Measurements from ENCODE around the gene CASZ1. TPM values are rescaled to one million over a fixed set of nuclear protein-coding genes. Genes with fewer than 3 reads are reported as not detected.

CASZ1 gene
- total and polyA plus RNA-seq, 2 donors (not counting 3 experiments of a cell fraction or from before 2014, with no cell fraction given), result 1.5 to 5.2 TPM

GRCh38 chr1:10713614-10714013, 82.8 kb downstream of the CASZ1 start:
- no peak overlapping the region for H3K4me2 ChIP-seq (ENCODE audit: insufficient read depth, low read length)
- no peak overlapping the region for H3K9ac ChIP-seq (replicated peaks; ENCODE audit: extremely low read depth, insufficient read depth, low read length)
- no peak overlapping the region for H3K4me3 ChIP-seq (replicated peaks in 1 of 3; ENCODE audit: insufficient read depth in 1 of 3, low read depth in 1 of 3, low read length in 3 of 3)
- H4K20me1 ChIP-seq (replicated peaks; ENCODE audit: control insufficient read depth, extremely low read depth, insufficient read depth, low read length), result no peaks in the 10 kb centered on the region
- no peak for FAIRE-seq
- CTCF ChIA-PET, result no interaction called here
- no TSS peak for BruUV-seq (replicated peaks)
- no peak overlapping the region for H2AFZ ChIP-seq (ENCODE audit: low read depth, low read length)
- no peaks in the 10 kb centered on the region for H3K9me3 ChIP-seq (replicated peaks; ENCODE audit: control insufficient read depth, insufficient read depth, low read length)
- H3K9me1 ChIP-seq (replicated peaks; ENCODE audit: control insufficient read depth, extremely low read depth, insufficient read depth, low read length), result no peaks in the 10 kb centered on the region
- H3K4me1 ChIP-seq (ENCODE audit: control insufficient read depth, extremely low read depth, insufficient read depth, low read length), result no peaks in the 10 kb centered on the region
- POLR2A ChIA-PET, result no interaction called here
- TF ChIP-seq CTCF (IDR thresholded peaks at IDR 0.05; ENCODE audit: extremely low read depth in 1 of 2, insufficient read depth in 1 of 2, low read depth in 1 of 2, low read length in 2 of 2), result no peak
- intact Hi-C loops (cut with micrococcal nuclease), result no loop called here
- H3K79me2 ChIP-seq (ENCODE audit: control insufficient read depth, insufficient read depth, low read length), result no peaks in the 10 kb centered on the region
- no peaks in the 10 kb centered on the region for H3K36me3 ChIP-seq (ENCODE audit: control insufficient read depth in 2 of 2, extremely low read depth in 1 of 2, insufficient read depth in 2 of 2, low read length in 2 of 2)
- H3K27me3 ChIP-seq (ENCODE audit: control insufficient read depth in 2 of 2, insufficient read depth in 2 of 2, low read length in 2 of 2), result peaks cover 3 to 6% of the 10 kb centered on the region in 2 experiments
- dilution Hi-C loops (cut with MboI; ENCODE audit: extremely low pct_ligation_motif_present, low sequenced_read_pairs), result no loop called here
- no peak for DNase-seq (ENCODE audit: low read depth, low spot score)
- no peak overlapping the region for H3K27ac ChIP-seq (ENCODE audit: insufficient read depth, low read depth, low read length)

GRCh38 chr1:10712568-10713362, 83.7 kb downstream of the CASZ1 start:
- no peak overlapping the region for H3K9ac ChIP-seq (replicated peaks; ENCODE audit: extremely low read depth, insufficient read depth, low read length)
- no peaks in the 10 kb centered on the region for H3K79me2 ChIP-seq (ENCODE audit: control insufficient read depth, insufficient read depth, low read length)
- H3K9me1 ChIP-seq (replicated peaks; ENCODE audit: control insufficient read depth, extremely low read depth, insufficient read depth, low read length), result no peaks in the 10 kb centered on the region
- no peak overlapping the region for H2AFZ ChIP-seq (ENCODE audit: low read depth, low read length)
- no TSS peak for BruUV-seq (replicated peaks)
- no peaks in the 10 kb centered on the region for H4K20me1 ChIP-seq (replicated peaks; ENCODE audit: control insufficient read depth, extremely low read depth, insufficient read depth, low read length)
- no peak for FAIRE-seq
- ChIA-PET POLR2A (no interaction called here), CTCF (no interaction called here)
- H3K27me3 ChIP-seq (ENCODE audit: control insufficient read depth in 2 of 2, insufficient read depth in 2 of 2, low read length in 2 of 2), result peaks cover 3 to 6% of the 10 kb centered on the region in 2 experiments
- H3K4me1 ChIP-seq (ENCODE audit: control insufficient read depth, extremely low read depth, insufficient read depth, low read length), result no peaks in the 10 kb centered on the region
- no peak overlapping the region for H3K4me3 ChIP-seq (replicated peaks in 1 of 3; ENCODE audit: insufficient read depth in 1 of 3, low read depth in 1 of 3, low read length in 3 of 3)
- dilution Hi-C loops (cut with MboI; ENCODE audit: extremely low pct_ligation_motif_present, low sequenced_read_pairs), result no loop called here
- no peaks in the 10 kb centered on the region for H3K36me3 ChIP-seq (ENCODE audit: control insufficient read depth in 2 of 2, extremely low read depth in 1 of 2, insufficient read depth in 2 of 2, low read length in 2 of 2)
- no peak overlapping the region for H3K4me2 ChIP-seq (ENCODE audit: insufficient read depth, low read length)
- H3K27ac ChIP-seq (ENCODE audit: insufficient read depth, low read depth, low read length), result no peak overlapping the region
- TF ChIP-seq GATA2 (IDR thresholded peaks at IDR 0.05; ENCODE audit: insufficient read depth, insufficient read length, low read depth, low read length) (no peak), POLR2A (IDR thresholded peaks at IDR 0.05; ENCODE audit: low read depth, low read length) (no peak), FOS (IDR thresholded peaks at IDR 0.05; ENCODE audit: borderline replicate concordance, insufficient read depth, low read length) (no peak), MYC (IDR thresholded peaks at IDR 0.05; ENCODE audit: low read depth, low read length) (no peak), EZH2 (IDR thresholded peaks at IDR 0.05; ENCODE audit: borderline replicate concordance, low read depth, low read length, severe bottlenecking) (no peak), JUN (IDR thresholded peaks at IDR 0.05; ENCODE audit: borderline replicate concordance, insufficient read depth, insufficient read length, low read depth) (no peak), MAX (IDR thresholded peaks at IDR 0.05; ENCODE audit: insufficient read depth, insufficient read length) (no peak), POLR2AphosphoS5 (IDR thresholded peaks at IDR 0.05; ENCODE audit: insufficient read depth, low read depth, low read length) (no peak), CTCF (IDR thresholded peaks at IDR 0.05; ENCODE audit: extremely low read depth in 1 of 2, insufficient read depth in 1 of 2, low read depth in 1 of 2, low read length in 2 of 2) (no peak)
- DNase-seq (ENCODE audit: low read depth, low spot score), result no peak
- H3K9me3 ChIP-seq (replicated peaks; ENCODE audit: control insufficient read depth, insufficient read depth, low read length), result no peaks in the 10 kb centered on the region
- intact Hi-C loops (cut with micrococcal nuclease), result no loop called here
